SK-N-MC (cell line): ENCODE data around the gene RIBC2.
"Not testable (repeated sequence)": the region's sequence is repeated elsewhere in the genome, so short reads cannot be mapped to it uniquely, and the experiment has no call there.

ENCODE experiments used
- DNase-seq: peaks from one replicate; pipeline ENCODE4 v3.0.0-alpha.2; 2011; ENCODE audit warnings: low read depth, low spot score
- H3K27ac ChIP-seq: fragments of 200-600 bp; sonication (generic); 2 replicates; pipeline ENCODE4 v1.5.1; 2016; ENCODE audit warnings: mixed run types
- H3K36me3 ChIP-seq: fragments of 200-600 bp; sonication (generic); 2 replicates; pipeline ENCODE4 v1.6.1; 2017; ENCODE audit warnings: antibody characterized with exemption, low read length, mixed read lengths; ENCODE audit not compliant: insufficient read depth
- H3K4me3 ChIP-seq: fragments of 200-600 bp; sonication (generic); 2 replicates; pipeline ENCODE4 v1.5.1; 2016
- H3K9ac ChIP-seq: fragments of 200-600 bp; sonication (generic); 2 replicates; pipeline ENCODE4 v1.8.0; 2017; ENCODE audit warnings: mixed run types, mixed read lengths; ENCODE audit not compliant: insufficient read length
- H3K9me3 ChIP-seq: fragments of 200-600 bp; sonication (generic); 2 replicates; pipeline ENCODE4 v1.6.1; 2017; ENCODE audit warnings: low read depth, mild to moderate bottlenecking, antibody characterized with exemption, low read length, moderate library complexity, mixed read lengths
- EZH2 ChIP-seq: fragments of 200-600 bp; sonication (generic); IDR thresholded peaks from one replicate; pipeline ENCODE4 v1.6.1; 2017; ENCODE audit warnings: antibody characterized with exemption
- FOXP2 ChIP-seq: optimal IDR thresholded peaks from 2 replicates; pipeline ENCODE3; 2011; ENCODE audit warnings: mild to moderate bottlenecking, moderate library complexity; ENCODE audit not compliant: insufficient read depth; ENCODE audit errors: extremely low read length, control extremely low read depth
- POLR2AphosphoS5 ChIP-seq: IDR thresholded peaks from 2 replicates; pipeline ENCODE4 v1.6.1; 2012; ENCODE audit warnings: mild to moderate bottlenecking, low read depth, low read length, borderline replicate concordance

Gene RIBC2, protein sequence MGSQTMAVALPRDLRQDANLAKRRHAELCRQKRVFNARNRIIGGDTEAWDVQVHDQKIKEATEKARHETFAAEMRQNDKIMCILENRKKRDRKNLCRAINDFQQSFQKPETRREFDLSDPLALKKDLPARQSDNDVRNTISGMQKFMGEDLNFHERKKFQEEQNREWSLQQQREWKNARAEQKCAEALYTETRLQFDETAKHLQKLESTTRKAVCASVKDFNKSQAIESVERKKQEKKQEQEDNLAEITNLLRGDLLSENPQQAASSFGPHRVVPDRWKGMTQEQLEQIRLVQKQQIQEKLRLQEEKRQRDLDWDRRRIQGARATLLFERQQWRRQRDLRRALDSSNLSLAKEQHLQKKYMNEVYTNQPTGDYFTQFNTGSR

DNA sequence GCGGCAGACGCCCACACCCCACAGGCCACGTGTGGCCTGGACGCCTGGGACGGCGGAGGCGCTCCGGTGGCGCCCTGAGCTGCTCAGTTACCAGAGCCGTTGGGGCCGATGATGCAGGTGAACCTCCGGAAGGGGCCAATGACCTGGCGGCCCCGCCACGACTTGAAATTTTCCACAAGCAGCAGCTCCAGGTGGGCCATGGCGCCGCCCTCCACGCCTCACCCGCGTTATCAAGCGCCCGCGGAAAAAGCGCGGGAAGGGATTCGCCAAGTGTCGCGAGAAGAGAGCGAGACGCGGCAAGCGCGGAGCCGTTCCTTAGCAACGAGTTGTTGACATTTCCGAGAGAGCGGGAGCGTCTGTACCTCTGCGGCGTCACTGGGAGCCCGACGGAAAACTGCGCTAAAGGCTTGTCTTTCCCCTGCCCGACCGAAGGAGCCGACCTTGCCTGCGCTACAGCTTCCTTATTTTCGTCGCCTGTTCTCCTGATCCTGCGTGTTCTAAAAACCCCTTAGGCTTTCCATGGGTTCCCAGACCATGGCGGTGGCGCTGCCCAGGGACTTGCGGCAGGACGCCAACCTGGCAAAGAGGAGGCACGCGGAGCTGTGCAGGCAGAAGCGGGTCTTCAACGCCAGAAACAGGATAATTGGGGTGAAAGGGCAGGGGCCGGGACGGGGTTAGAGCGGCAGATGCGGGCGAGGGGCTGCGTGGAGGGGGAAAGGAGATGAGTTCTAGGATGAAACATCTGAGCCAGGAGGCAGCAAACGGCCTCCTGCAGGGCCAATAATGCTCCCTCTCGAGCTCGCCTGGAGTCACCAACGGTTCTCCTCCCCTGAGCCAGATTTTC, at the start of gene RIBC2, which contains the start of gene SMC1B:
Gene RIBC2 (plus strand): TSS at position 326 of the 844 bp plus-strand sequence. CDS start 194 bp downstream, at position 520.
Gene SMC1B (minus strand): TSS at position 232 of the 844 bp plus-strand sequence. CDS start 32 bp downstream, at position 200.
- Histone ChIP-seq H3K27ac (peak within 1 kb of the TSS; percentile 62; the same call in 1 of the 2 replicates), H3K9me3 (no peaks in the 10 kb centered on the region), H3K4me3 (peak within 1 kb of the TSS; percentile 91), H3K36me3 (peaks cover 15% of the 10 kb centered on the region; the same call in 1 of the 2 replicates), H3K9ac (peak within 1 kb of the TSS; percentile 90)
- TF ChIP-seq EZH2 (no peak), POLR2AphosphoS5 (peak; percentile 26; the same call in 1 of the 2 replicates)
- peak; percentile 58 for DNase-seq

DNA sequence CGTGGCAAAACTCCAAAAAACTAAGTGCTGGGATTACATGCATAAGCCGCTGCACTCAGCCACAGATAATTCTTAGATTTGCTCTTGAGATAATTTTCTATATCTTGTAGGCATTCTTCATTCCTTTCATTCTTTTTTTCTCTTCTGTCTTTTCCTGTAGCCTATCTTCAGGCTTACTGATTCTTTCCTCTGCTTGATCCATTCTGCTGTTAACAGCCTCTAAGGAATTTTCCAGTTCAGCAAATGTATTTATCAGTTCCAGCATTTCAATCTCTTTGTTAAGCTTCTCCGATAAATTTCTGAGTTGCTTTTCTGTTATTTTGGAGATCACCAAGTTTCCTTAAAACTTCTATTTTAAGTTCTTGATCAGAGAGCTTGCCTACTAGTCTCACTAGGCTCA, 46.8 kb upstream of the RIBC2 start:
- Histone ChIP-seq H3K27ac (no peak overlapping the region), H3K9ac (no peak overlapping the region), H3K4me3 (no peak overlapping the region), H3K36me3 (no peaks in the 10 kb centered on the region), H3K9me3 (no peaks in the 10 kb centered on the region)
- TF ChIP-seq FOXP2 (no peak), POLR2AphosphoS5 (no peak), EZH2 (no peak)
- DNase-seq = no peak

DNA sequence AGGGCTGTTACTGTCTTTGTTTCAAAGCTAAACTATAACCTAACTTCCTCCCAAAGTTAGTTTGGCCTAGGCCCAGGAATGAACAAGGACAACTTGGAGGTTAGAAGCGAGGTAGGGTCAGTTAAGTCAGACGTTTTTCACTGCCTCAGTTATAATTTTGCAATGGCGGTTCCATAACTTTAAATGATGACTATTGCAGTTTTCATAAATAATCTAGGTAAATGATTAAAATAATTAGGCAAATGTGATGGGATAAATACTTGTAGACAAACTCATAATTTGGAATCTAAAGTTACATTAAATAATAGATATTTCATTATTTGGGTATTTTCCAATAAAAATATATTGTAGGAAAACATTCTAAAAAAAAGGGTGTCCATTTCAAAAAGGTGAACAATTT, 39.9 kb upstream of the RIBC2 start:
- H3K27ac ChIP-seq, DNase-seq, H3K9ac ChIP-seq, H3K36me3 ChIP-seq, H3K9me3 ChIP-seq, H3K4me3 ChIP-seq: not testable (repeated sequence)

DNA sequence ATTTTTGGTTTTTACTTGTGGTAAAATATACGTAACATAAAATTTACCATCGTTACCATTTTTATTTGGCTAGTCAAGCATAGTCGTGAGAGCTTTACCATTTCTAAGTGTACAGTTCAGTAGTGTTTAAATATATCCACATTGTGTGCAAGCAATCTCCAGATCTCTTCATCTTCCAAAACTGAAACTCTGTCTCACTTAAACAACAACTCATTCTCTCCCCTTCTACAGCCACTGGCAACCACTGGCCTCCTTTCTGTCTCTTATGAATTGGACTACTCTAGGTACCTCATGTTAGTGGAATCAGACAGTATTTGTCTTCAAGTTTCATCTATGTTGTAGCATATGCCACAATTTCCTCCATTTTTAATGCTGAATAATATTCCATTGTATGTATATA, 37.5 kb upstream of the RIBC2 start:
- H3K4me3 ChIP-seq = no peak overlapping the region
- DNase-seq = no peak
- no peaks in the 10 kb centered on the region for H3K9me3 ChIP-seq
- H3K36me3 ChIP-seq = no peaks in the 10 kb centered on the region
- no peak for TF ChIP-seq EZH2
- H3K9ac ChIP-seq = no peak overlapping the region
- H3K27ac ChIP-seq = no peak overlapping the region

DNA sequence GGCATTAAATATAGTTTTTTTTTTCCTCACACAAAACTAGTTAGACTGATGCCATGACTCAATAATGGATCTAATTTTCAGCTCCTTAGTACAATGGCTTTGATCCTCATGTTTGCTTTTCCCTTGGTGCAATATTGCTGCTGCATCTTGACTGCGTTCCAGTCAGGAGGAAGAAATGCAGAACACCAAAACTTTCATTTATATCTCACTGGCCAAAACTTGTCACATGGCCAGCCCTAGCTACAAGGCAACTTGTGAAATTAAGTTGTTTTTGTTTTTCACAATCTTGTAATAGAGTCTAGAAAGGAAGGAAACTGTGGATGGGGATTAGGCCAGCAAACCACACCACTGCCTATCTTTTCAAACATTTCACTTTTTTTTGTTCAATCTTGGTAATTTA, 36.8 kb upstream of the RIBC2 start:
- Histone ChIP-seq H3K27ac (no peak overlapping the region), H3K9ac (no peak overlapping the region), H3K36me3 (no peaks in the 10 kb centered on the region), H3K9me3 (no peaks in the 10 kb centered on the region), H3K4me3 (no peak overlapping the region)
- DNase-seq = no peak
- TF ChIP-seq POLR2AphosphoS5 (no peak), FOXP2 (no peak), EZH2 (no peak)

DNA sequence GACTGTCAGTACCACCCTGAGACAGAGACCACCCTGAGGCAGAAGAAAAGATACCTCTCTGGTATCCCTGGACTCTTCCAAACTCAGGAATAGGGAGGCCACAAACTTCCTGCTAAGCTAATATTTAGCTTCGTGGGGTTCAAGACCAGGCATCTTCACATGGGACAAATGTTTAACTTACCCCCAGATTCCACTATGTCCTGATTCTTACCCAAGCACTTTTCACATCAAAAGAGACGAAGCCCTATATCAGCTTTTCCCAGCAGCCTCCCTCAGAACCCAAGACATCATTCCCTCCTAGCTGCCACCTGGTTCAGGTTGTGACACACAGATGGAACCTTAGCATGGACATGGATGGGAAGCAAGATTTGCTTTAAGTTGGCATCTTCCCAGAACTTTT, 32.1 kb upstream of the RIBC2 start:
- DNase-seq = no peak
- no peaks in the 10 kb centered on the region for H3K9me3 ChIP-seq
- H3K36me3 ChIP-seq = no peaks in the 10 kb centered on the region
- no peak overlapping the region for H3K9ac ChIP-seq
- TF ChIP-seq POLR2AphosphoS5 (no peak), EZH2 (no peak), FOXP2 (no peak)
- H3K27ac ChIP-seq = no peak overlapping the region
- H3K4me3 ChIP-seq = no peak overlapping the region

DNA sequence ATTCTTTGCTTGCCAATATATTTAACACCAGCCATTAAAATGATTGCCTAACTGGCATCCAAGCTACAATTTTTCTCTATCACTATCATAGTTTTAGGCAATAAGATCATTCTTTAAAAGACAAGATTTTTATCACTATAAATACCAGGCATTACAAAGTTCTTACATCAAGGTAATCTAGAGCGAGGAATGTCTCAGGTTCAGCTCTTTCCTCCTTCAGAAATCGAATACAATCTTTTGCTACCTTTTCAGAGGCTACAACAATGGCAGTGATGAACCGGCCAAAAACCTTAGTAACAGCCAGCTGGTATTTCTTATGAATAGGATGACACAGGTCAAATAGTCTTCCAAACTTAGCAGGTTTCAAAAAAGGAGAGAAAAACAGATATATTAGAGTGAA, 23.9 kb upstream of the RIBC2 start:
- TF ChIP-seq POLR2AphosphoS5 (no peak), FOXP2 (no peak), EZH2 (no peak)
- no peak for DNase-seq
- Histone ChIP-seq H3K9ac (no peak overlapping the region), H3K9me3 (no peaks in the 10 kb centered on the region), H3K4me3 (no peak overlapping the region), H3K36me3 (no peaks in the 10 kb centered on the region), H3K27ac (no peak overlapping the region)

DNA sequence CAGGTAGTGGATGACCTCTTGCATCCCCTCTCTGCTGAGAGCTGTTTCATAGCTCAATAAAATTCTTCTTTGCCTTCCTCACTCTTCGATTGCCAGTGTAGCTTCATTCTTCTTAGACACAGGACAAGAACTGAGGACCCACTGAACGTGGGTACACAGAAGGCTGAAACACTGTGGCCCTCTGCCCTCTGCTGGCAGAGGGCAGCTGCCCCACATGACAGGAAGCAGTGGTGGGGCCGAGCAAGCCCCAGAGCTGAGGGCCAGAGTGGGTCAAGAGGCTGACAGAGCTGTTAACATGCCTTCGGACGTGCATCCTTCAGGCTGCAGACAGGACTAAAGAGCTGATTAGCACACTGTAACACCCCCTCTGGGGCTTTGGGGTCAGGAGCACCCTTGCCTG, 15.7 kb upstream of the RIBC2 start:
- no peaks in the 10 kb centered on the region for H3K36me3 ChIP-seq
- no peak for DNase-seq
- H3K9ac ChIP-seq = no peak overlapping the region
- H3K4me3 ChIP-seq = no peak overlapping the region
- no peaks in the 10 kb centered on the region for H3K9me3 ChIP-seq
- no peak overlapping the region for H3K27ac ChIP-seq
- TF ChIP-seq POLR2AphosphoS5 = no peak
- no peak for TF ChIP-seq EZH2
- TF ChIP-seq FOXP2 = no peak
